Measurements from ENCODE around the gene NR5A1. TPM values are rescaled to one million over a fixed set of nuclear protein-coding genes. Genes with fewer than 3 reads are reported as not detected.

The NR5A1 gene
- total RNA-seq, 1 experiment from 2014 or later = 0.28 TPM

DNA sequence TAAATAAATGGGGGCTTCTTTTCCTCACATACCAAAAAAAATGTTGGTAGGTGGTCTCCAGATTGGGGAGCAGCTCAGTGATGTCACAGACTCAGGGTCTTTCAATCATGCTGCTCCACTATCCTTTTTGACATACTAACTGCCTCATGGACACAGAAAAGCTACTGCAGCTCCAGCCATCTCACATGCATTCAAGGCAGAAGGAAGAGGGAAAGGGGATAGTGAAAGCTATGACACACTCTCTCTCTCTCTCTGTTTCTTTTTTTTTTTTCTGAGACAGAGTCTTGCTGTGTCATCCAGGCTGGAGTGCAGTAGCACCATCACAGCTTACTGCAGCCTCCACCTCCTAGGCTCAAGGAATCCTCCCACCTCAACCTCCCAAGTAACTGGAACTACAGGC lies 64.8 kb downstream of the NR5A1 start:
- no peak for DNase-seq (ENCODE audit: low spot score)

DNA sequence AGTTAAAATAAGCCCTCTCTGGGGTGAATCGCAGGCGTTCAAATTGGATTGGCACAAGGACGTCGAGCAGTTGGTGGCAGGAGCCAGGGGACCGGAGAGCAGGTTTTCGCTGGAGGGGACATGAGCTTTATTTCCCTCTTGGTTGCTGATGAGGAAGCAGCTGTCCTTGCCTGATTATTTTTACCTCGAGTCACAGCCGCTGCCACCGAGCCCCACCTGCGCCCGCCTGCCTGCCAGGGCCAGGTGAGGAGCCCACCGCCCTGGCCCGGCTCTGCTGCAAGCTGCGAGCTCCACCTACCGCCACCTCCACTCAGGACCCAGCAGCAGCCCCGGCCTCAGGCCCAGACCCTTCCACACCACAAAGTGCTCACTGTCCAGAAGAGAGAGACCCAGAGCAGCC lies 65.9 kb downstream of the NR5A1 start:
- no peak for DNase-seq (ENCODE audit: low spot score)

DNA sequence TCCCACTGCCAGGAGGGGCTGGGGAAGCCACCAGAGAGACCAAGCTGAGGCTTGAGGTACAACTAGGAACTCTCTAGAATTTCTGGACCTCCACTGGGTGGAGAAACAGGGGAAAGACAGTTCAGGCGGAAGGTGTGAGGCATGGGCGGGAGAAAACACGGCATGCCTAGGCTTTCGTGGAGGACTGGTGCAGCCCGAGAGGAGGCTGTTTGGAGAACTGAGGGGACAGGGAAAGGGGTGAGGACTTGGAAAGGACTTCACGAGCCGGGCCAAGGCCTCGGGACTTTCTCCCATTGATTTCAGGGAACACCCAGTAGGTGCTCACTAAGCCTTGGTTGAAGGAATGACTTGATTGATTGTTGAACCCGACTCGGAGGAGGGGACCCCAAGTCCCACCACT lies 66.4 kb downstream of the NR5A1 start:
- no peak for DNase-seq (ENCODE audit: low spot score)

DNA sequence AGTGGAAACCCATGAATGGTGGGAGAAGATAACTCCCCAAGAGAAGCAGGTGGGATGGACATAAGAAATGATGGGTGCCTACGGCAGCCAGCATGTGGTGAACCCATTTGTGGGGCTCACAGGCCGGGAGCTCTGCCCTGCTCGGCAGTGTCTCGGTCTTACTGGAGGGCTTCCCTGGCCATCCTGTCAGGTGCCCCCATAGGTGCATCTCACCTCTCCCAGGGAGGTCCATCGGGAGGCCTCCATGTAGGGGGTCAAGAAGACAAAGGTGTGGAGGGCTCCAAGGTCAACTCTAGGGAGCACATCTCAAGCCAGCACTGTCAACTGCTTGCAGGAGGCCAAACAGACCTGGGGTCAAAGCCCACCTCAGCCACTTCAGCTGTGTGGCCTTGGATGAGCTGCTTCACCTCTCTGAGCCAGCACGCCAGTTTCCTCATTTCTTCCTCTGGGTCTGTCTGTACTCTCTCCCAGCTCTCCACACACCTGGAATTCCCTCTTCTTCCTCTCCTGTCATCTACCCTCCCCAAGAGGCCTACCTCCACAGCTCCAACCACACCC lies 67.4 kb downstream of the NR5A1 start:
- no peak for DNase-seq (ENCODE audit: low spot score)

DNA sequence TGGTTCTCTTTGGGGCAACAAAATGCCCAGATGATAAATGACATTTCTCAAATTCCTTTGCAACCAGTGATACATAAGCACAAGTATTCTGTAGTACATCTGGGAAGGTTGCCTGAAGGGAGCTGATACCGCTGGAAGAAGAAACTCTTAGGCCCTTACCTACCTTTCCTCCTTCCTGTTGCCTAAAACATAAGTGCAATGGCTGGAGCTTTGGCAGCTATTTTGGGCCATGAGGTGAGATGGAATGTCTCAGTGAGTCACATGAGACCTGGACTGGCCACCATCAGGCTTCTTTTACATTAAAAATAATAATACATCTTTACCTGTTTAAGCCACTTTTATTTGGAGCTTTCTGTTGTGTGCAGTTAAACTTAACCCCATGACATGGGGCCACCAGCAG lies 68.1 kb downstream of the NR5A1 start:
- no peak for DNase-seq (ENCODE audit: low spot score)

DNA sequence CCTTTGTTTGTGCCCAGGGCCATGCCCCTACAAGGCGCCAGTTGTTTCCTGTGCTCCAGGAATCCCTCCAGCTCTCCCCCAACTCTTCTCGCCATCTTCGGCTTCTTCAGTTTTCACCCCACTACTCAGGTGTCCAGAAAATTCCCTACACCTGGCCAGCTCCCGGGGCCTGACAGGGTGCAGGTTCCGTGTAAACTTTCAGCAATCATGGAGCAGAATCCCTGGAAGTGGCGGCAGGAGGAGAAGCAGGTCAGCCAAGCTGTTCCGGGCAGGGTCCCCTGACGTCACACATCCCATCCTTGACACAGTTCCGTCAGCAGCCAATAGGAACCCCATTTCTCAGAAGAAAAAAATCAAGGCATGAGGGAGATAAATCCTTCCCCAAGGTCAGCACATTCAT lies 69.1 kb downstream of the NR5A1 start:
- DNase-seq (ENCODE audit: low spot score) = no peak

DNA sequence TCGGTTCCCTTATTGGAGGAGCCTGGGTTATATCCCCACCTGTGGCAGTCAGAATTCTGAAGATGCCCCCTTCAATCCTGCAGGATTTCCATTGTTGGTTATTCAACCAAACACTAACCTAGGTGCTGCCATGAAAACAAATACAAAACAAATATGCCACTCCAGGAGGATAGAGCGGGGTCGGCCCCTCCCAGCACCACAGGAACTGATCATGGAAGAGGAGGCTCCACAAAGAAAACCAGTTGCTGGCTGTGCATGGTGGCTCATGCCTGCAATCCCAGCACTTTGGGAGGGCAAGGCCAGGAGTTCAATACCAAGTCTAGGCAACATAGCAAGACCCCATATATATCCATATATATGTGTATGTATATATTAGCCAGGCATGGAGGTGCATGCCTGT lies 70.1 kb downstream of the NR5A1 start:
- DNase-seq (ENCODE audit: low spot score) = no peak

DNA sequence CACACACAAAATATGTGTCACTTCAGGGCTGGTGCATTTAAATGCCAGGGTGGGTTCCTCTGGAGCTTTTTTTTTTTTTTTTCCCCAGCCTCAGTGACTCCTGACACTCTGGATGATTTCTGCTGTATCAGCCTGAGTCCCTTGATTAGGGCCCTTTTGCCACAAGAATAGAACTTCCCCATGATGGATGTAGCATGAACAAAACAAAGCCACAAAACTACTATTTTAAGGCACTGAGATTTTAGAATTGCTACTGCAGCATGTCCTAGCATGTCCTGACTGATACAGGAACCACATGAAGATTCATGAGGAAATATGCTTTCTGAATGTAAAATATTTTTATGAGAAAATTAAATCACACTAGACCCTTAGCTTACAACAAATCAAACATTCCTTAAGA lies 70.9 kb downstream of the NR5A1 start:
- DNase-seq (ENCODE audit: low spot score) = no peak

Other genes starting within 250 kb of the NR5A1 start
- gene NEK6, start 249.4 kb downstream of the NR5A1 start, total RNA-seq (2014; rRNA removed; shearing (Covaris generic)) = 17.0 and 22.1 TPM in 2 replicates
- 195 and 197 TPM in 2 replicates for gene PSMB7, start 92.0 kb downstream of the NR5A1 start, total RNA-seq (2014; rRNA removed; shearing (Covaris generic))
- not detected in 2 replicates for gene ADGRD2, start 56.9 kb downstream of the NR5A1 start, total RNA-seq (2014; rRNA removed; shearing (Covaris generic))

Measured in HT-29 (cell line).